Prostate gland (tissue), 2 donors: ENCODE data around the gene ARF3. TPM values are rescaled to one million over a fixed set of nuclear protein-coding genes. Genes with fewer than 3 reads are reported as not detected.

ENCODE experiments used
- DNase-seq: peaks from one replicate; pipeline ENCODE4 v3.0.0-alpha.2; 2019; ENCODE audit warnings: low spot score
- H3K27ac ChIP-seq, 2 donors: fragments of 200-600 bp; sonication (generic); 2 replicates each; pipeline ENCODE4 v1.5.1; 2017 to 2019
- H3K27me3 ChIP-seq: fragments of 200-600 bp; sonication (generic); replicated peaks from 2 replicates; pipeline ENCODE4 v1.5.1; 2019; ENCODE audit not compliant: insufficient read depth
- H3K36me3 ChIP-seq, 2 donors: fragments of 200-600 bp; sonication (generic); 1 replicate in 1 of 2; 2 replicates in 1 of 2; pipeline versions ENCODE4 v1.5.1 to v1.8.1; 2017 to 2019
- H3K4me1 ChIP-seq: fragments of 200-600 bp; sonication (generic); replicated peaks from 2 replicates; pipeline ENCODE4 v1.5.1; 2019
- H3K4me3 ChIP-seq, 2 donors: fragments of 200-600 bp; sonication (generic); 2 replicates each; pipeline ENCODE4 v1.5.1; 2017 to 2019
- H3K9me3 ChIP-seq: fragments of 200-600 bp; sonication (generic); 2 replicates; pipeline ENCODE4 v1.5.1; 2017
- CTCF ChIP-seq, 4 experiments: fragments of 200-600 bp in 2 of 4; fragments of 450-650 bp in 2 of 4; sonication (generic) in 2 of 4; IDR thresholded peaks; 1 replicate in 3 of 4; 2 replicates in 1 of 4; pipeline ENCODE4 v1.5.1; 2016 to 2019; ENCODE audit warnings: antibody characterized with exemption in 4 of 4, mild to moderate bottlenecking in 2 of 4, moderate library complexity in 2 of 4
- POLR2A ChIP-seq: fragments of 450-650 bp; IDR thresholded peaks from one replicate; pipeline ENCODE4 v1.6.1; 2016; ENCODE audit warnings: antibody characterized with exemption, mild to moderate bottlenecking
- POLR2AphosphoS5 ChIP-seq: sonication (generic); formaldehyde crosslinking; IDR thresholded peaks from one replicate; pipeline ENCODE4 v1.6.1; 2017; ENCODE audit warnings: antibody characterized with exemption
- WGBS: methylation state at CpG from one replicate; pipeline ENCODE4 v1.1.5; 2018; 5-methylcytosine and 5-hydroxymethylcytosine counted together
- intact Hi-C: fragments of 100-400 bp; cut with DNase I; formaldehyde crosslinking; loops from one replicate; pipeline ENCODE4 v1.14.2; 2022
- total RNA-seq, 2 donors: library from RNA; depleted of rRNA; stranded (reverse); fragments of >200 nt; gene quantifications; one replicate each; pipeline ENCODE4 v1.1.0, GENCODE V29; 2016

Gene ARF3
- total RNA-seq, 2 donors from 2014 or later = 87.6 to 92.4 TPM

- Histone ChIP-seq H3K36me3 (no peaks in the 10 kb centered on the region), H3K27ac (no peak overlapping the region), H3K9me3 (no peaks in the 10 kb centered on the region), H3K4me3 (no peak overlapping the region), H3K4me1 (no peaks in the 10 kb centered on the region), H3K27me3 (peaks cover 25% of the 10 kb centered on the region)
- TF ChIP-seq POLR2A (no peak), CTCF (IDR thresholded peaks at IDR 0.05) (no peak), POLR2AphosphoS5 (no peak)
- 20% methylated on average over 3 of the region's 3 CpGs for WGBS
- intact Hi-C loops = no loop called here
- DNase-seq = no peak
Measured at GRCh38 chr12:48972952-48973483, 15.7 kb upstream of the ARF3 start.

- no peaks in the 10 kb centered on the region for H3K4me1 ChIP-seq
- DNase-seq = no peak
- no peaks in the 10 kb centered on the region for H3K36me3 ChIP-seq
- WGBS = 15% methylated on average over 16 of the region's 23 CpGs
- no peaks in the 10 kb centered on the region for H3K9me3 ChIP-seq
- H3K27ac ChIP-seq = no peak overlapping the region
- no peak overlapping the region for H3K4me3 ChIP-seq
- TF ChIP-seq CTCF (IDR thresholded peaks at IDR 0.05) = no peak
- TF ChIP-seq POLR2A = no peak
- TF ChIP-seq POLR2AphosphoS5 = no peak
- H3K27me3 ChIP-seq = peaks cover 20% of the 10 kb centered on the region
- intact Hi-C loops = no loop called here
Measured at GRCh38 chr12:48972213-48972951, 15.1 kb upstream of the ARF3 start.

GRCh38 chr12:48970702-48971334 is 13.5 kb upstream of the ARF3 start:
- WGBS = 31% methylated on average over 10 of the region's 10 CpGs
- TF ChIP-seq POLR2AphosphoS5 (no peak), POLR2A (no peak), CTCF (IDR thresholded peaks at IDR 0.05) (no peak)
- Histone ChIP-seq H3K36me3 (no peaks in the 10 kb centered on the region), H3K27me3 (peaks cover 20% of the 10 kb centered on the region), H3K4me1 (no peaks in the 10 kb centered on the region), H3K4me3 (no peak overlapping the region), H3K9me3 (no peaks in the 10 kb centered on the region), H3K27ac (no peak overlapping the region)
- intact Hi-C loops = no loop called here
- DNase-seq = no peak

- no peaks in the 10 kb centered on the region for H3K36me3 ChIP-seq
- no peaks in the 10 kb centered on the region for H3K9me3 ChIP-seq
- H3K4me1 ChIP-seq = no peaks in the 10 kb centered on the region
- TF ChIP-seq CTCF (IDR thresholded peaks at IDR 0.05) (no peak), POLR2AphosphoS5 (no peak), POLR2A (no peak)
- intact Hi-C loops = no loop called here
- peaks cover 20% of the 10 kb centered on the region for H3K27me3 ChIP-seq
- H3K4me3 ChIP-seq = no peak overlapping the region
- no peak for DNase-seq
- WGBS = 18% methylated on average over 51 of the region's 77 CpGs
- H3K27ac ChIP-seq = no peak overlapping the region
Measured at GRCh38 chr12:48969833-48970701, 12.8 kb upstream of the ARF3 start.
